GM11168 (cell line): ENCODE data around the gene DOCK2.

Source experiments
- in situ Hi-C: fragments of 300-500 bp; cut with MboI; formaldehyde crosslinking; loops from one replicate; pipeline ENCODE4 v1.12.0; 2022; ENCODE audit warnings: low sequenced_read_pairs; ENCODE audit not compliant: unreplicated experiment

DOCK2 gene

DNA sequence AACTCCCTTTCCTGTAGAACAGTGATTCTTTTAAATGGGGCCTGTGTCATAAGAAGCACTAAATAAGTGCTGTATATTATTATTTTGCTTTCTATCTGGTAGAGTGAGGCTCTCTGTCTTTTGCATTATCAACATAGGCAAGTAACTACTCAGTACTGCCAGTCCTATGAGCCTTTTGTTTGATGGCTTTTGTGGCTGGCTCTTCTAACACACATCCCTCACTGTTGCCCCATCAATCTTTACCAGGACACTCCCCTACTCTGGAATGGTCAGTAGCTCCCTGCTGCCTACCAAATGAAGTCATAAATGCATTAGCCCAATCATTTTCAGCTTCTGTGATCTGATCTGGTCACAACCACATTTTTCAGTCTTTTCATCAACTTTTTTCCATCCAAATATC is 205.6 kb downstream of the DOCK2 start:
- in situ Hi-C loops: no loop called here

DNA sequence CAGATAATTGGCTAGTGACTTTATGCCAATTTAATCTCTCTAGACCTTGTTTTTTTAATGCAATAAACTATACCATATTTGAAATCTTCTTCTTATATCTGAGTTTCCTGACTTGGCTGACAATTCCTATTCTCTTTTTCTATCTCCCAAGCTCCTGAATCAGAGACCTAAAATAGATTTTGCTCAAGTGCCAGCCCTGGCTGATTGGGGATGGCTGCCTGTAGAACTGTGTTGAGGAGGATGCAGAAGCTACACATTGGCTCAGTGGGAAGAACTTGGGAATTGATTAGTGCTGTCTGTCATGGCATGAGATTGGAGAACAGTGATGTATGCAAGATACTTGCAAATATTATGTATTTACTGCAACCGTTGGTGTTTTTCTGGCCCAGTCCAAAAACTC is 210.4 kb downstream of the DOCK2 start:
- in situ Hi-C loops: no loop called here

DNA sequence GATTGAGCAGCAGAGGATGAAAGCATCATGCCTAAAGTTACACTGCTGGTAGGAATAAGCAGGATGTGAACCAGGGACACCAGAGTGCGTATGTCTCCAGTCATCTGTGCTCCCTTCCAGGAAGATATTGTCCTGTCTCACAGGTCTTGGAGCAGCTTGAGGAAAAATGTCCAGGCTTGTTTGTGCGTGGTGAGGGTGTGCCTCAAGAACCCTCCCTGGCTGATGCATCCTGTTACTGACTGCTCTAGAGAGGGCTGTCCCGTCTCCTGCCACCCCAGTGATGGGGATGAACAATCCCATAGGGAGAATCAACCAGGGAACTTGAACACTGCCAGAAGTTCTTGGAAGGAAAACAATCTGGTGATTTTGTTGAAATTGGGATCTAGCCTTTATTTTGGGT is 211.2 kb downstream of the DOCK2 start:
- in situ Hi-C loops: no loop called here

DNA sequence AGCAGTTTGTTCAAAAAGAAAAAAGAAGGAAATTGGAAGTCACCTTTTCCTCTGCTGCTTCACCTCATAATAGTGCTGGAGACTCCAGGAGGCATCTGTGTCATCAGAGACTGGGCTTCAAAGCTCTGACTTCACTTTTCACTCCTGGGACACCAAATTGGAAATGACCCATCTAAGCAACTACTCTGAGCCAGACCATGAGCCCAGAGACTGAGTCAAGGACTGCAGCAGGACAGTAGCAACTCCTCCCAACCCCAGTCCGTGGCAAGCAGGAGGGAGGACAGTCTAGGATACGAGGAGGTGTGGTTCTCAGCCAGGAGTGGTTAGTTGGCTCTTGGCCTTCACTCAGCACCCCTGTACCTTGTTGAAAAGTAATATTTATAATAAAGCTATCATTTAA is 211.7 kb downstream of the DOCK2 start:
- in situ Hi-C loops: no loop called here

DNA sequence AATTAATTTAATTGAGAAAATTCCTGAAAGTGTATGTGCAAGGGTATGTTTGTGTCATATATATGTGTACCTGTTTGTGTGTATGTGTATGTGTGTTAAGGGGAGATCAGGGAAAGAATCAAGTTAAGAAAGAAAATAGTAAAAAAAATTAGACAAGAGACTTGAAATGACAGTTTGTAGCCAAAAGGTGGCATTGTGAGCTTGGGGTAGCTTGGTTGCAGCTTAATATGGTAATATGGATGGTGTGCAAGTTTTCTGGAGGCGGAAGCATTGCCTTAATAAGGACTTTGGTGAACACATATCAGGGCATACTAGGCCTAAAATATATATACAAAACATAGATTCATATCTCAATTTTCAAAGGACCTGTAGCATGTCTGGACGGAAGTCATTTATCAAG is 213.3 kb downstream of the DOCK2 start:
- in situ Hi-C loops: no loop called here

DNA sequence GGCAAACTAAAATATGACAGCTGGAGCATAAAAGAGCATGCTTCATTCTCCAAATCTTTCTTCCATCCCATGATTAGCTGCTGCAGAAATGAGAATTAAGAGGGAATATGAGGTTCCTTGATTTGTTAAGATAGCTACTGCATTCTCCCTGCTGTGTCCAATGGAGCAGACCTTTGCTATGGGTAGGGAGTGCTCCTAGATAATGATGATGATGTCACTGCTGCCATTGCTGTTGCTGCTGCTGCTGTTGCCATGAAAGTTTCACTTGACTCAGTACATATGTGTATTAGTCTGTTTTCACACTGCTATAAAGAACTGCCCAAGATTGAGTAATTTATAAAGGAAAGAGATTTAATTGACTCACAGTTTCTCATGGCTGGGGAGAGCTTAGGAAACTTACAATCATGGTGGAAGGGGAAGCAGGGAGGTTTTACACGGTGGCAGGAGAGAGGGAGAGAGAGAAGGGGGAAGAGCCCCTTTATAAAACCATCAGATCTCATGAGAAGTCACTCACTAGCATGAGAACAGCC is 214.3 kb downstream of the DOCK2 start:
- in situ Hi-C loops: no loop called here

DNA sequence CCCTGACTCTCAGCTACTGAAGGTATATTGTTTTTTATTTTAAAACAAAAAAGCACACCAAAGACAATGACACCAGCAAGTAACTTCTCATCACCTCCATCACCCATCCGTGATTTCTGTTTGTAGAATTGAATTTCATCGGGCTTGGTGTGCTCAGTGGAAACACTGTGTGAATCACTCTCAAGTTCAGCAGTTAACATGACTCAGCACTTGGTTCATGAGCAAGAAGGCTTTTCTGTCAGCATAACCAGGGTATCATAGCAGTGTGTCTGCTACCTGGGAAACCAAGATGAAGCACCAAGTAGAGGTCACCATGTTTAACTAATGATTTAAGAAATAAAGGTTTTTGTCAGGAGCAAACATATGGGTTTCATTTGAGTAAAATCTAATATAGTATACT is 219.5 kb downstream of the DOCK2 start:
- in situ Hi-C loops: no loop called here

DNA sequence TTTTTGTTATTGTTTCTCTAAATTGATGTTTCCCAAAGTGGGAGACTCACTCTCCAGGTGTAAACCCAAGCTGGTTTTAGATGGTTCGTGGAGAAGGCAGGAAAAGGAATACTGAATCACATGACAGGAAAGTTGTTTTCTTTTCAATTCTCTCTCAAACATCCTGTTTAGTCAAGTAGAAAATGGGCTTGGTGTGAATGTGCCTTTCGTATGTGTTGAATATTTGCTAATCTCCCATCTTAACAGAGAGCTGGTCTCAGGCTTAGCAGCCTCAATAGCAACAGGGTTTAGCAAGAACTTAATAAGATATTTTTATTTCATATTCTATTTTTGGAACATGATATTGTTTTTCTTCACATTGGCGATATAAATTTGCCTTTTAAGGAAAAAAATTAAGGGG is 223.5 kb downstream of the DOCK2 start:
- in situ Hi-C loops: no loop called here

DNA sequence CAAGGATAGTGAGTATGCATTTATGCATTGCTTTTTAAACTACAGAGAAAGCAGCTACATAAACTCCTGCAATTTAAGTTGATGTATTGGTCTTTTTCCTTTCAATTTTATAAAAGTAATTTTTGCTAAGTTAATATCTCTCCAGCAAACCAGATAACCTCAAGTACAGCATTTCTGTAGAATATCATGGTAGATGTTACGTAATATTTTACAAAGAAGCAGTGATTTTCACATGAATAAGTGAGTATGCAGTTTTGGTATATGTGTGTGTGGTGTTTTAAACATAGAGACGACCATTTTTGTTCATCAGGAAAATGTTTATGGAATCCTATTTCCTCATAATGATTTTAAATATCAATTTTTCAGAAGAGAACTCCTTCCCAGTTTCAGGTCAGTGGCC is 224.4 kb downstream of the DOCK2 start:
- in situ Hi-C loops: no loop called here

DNA sequence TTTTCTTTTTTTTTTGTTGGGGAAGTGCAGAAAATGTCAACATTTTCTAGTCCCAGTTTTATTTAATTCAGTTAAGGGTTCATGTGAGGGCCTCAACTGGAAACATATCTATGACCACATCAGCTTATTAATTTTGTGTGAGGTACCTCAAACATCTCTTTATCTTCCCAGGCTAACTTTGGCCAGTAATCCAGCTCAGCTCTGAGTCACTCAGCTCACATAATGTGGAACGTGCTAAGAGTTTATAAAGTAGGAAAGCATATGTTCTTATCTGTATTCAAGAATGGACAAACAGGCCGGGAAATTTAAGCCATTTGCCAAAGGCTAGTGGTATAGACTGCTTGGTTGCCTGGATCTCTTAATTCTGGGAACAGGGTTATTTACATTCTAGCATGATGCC is 224.9 kb downstream of the DOCK2 start:
- in situ Hi-C loops: no loop called here

DNA sequence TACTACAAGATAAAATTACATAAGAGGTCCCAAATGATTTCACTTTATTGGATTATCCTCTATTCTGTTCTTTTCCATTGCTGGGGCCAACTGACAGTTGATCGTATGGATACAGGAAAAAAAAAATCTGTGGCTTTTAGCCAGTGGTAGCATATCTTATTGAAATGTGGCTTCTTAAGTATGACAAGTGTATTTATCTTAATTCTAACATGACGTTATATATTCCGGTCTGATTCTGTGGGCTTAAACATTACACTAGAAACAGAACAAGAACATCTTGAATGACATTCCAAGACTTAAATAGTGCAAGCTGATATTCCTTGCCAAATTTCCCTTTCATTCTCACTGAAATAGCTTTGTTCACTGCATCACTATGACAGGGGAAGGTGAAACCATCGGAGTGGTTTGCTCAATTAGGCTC is 225.3 kb downstream of the DOCK2 start:
- in situ Hi-C loops: no loop called here

DNA sequence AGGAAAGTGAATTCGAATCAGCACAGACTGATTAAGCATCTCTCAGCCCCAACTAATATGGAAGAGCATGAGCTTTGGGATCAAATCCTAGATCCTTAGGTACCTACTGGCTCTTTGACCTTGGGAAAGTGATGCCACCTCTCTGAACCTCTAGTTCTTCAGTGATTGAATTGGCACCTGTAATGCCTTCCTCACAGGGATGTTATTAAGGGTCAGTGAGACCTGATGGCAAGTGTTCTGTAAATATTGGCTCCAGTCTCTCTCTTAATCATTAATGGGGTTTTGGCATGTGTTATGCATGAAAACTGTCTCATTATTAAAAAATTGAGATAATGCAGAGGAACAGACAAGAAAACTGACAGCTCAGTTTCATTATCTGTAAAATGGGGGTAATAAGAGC is 227.4 kb downstream of the DOCK2 start:
- in situ Hi-C loops: no loop called here

DNA sequence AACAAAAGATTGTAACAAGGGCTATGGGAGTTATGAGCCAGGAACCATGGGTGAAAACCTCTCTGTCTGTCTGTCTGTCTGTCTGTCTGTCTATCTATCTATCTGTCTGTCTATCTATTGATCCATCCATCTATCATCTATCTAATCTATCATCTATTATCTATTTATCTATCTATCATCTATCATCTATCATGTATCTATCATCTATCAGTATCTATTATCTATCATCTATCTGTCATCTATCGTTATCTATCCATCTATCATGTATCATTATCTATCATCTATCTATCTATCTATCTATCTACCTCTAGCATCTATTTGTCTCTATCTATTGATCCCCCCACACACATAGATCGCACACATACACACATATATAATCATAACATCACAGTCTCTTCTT is 230.3 kb downstream of the DOCK2 start:
- in situ Hi-C loops: no loop called here

DNA sequence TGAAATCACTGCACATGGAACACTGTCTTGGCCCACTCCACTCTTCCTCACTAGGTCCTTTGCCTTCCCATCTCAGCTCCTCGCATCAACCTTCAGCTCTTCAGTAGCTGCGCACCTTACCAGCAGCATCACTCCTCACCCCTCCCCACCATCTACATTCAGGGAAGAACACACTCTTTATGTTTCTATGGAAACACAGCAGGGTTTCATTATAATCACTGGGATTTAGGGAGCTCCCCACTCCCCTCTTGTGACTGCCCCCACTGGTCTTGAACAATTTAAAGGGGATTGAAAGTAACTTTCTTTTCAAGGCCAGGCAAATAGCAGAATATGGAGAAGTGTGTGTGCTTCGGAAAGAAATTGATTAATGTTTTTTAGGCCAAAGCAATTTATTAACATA is 232.0 kb downstream of the DOCK2 start:
- in situ Hi-C loops: no loop called here

DNA sequence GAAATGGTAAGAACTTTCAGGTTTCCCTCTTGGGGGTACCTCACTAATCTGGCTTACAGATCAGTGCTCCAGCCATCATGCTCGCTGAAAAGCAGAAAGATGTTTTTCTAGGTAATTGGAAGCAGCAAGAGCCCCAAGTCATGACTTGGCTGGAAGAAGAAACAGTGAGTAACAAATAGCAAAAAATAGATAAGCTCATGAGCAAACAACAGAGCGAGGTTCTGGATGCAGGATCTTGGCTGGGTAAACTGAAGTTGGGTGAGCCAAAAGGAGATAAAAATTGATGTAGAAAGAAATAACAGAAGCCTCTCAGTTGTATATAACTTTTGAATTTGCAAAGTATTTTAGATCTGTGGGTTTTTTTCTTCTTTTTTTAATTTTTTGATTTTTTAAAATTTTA is 233.1 kb downstream of the DOCK2 start:
- in situ Hi-C loops: no loop called here

DNA sequence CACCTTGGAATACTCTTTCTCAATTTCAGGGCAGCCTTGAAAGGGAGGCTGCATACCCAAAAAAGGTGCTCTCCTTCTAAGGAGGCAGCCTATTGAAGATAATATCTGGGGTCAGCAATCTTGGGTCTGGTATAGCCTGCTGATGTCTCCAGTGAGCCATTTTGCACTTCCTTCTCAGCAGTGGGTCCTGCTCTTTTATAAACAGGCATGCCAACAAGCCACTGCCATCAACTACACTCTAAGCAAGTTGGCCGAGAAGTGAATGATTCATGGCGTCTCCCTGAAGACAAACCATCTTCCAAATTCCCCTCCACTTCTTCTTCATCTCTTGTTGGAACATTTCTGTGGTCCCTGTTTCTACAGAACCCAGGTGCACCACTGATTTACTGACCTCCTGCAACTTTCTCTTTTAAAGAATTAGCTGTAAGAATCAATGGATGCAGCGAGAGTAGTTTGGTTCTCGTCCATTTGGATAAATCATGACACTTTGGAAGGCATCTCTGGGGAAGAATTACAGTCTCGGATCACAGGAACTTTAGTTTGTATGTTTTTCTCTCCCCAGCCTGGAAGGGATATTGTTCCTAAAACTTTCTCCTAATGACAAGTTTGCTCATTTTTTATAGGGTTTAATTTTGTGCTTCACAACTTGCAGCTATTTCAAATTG is 234.9 kb downstream of the DOCK2 start:
- in situ Hi-C loops: no loop called here

DNA sequence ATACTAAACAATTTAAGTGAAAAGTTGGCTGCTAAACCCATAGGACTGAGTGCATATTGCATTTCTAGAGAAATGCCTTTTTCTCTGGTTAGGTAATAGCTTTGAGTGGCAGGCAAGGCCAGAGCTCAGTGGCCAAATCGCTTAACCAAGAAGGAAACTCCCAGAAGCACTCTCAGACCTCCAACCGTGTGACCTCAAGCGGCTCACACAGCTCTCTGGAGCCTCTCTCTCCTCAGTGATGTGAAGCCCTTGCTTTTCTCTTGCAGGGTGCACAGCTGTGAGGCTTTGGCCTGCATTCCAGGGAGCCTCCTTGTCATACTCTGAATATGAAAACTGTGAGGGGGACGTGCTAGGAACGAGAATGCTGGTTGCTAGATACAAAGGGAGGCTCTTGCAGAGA is 236.6 kb downstream of the DOCK2 start:
- in situ Hi-C loops: no loop called here

DNA sequence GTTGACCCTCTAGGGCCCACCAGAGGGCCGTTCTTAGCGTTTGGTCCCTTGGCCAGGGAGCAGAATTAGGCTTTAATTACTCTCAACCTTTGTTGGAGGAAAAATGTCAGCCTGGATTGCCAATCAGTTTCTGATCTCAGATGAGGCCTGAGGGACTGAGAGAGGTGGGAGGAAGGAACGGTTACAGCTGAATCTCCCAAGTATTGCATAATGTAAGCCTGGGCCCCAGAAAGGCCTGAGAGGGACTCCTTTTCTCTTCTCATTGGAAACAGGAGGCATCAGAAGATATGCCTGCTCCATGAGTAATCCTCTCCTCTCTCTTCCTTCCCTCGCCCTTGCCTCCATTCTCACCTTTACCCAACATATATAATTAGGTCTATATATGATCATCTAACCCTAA is 237.5 kb downstream of the DOCK2 start:
- in situ Hi-C loops: no loop called here

DNA sequence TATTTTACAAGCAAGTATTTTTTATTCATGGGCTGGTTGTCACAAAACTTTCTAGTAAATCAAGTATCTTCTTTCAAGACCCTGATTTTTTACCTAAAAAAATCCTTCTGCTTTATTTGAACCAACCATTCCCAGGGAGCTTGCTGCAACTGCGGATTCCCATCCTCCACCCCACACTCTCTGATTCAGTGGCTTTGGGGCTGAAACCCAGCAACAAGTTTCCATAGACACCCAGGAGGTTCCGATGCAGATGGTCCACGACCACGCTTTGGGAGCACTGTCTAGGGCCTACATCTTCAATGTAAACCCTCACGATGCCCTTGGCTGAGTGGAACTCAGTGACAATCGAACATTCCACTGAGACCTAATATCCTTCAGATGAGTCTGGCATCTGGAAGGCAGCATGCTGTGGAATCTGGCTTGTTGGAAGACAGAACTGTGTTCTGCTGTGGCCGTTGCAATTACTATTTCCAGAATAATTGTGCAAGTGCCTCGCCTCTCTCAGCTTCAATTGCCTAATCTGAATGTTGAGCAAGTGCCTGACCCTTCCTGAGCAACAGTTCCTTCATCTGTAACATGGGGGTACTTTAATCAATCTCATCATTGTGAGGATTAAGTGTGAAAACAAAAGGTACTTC is 238.1 kb downstream of the DOCK2 start:
- in situ Hi-C loops: no loop called here

DNA sequence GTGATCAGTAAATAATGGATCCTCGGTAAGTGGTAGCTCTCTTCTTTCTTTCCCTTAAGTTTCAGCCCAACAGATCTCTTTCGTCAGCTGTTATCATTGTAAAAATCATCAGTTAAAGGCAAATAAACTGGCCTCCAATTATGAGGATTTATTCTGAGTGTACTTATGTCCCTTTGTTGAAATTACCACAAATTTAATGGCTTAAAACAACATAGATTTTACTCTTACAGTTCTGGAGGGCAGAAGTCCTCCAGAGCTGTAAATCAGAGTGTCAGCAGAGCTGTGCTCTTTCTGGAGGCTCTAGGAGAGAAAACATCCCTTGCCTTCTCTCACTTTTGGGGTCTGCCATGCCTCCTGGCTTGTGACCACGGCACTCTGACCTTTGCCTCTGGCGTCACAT is 238.7 kb downstream of the DOCK2 start:
- in situ Hi-C loops: no loop called here

DNA sequence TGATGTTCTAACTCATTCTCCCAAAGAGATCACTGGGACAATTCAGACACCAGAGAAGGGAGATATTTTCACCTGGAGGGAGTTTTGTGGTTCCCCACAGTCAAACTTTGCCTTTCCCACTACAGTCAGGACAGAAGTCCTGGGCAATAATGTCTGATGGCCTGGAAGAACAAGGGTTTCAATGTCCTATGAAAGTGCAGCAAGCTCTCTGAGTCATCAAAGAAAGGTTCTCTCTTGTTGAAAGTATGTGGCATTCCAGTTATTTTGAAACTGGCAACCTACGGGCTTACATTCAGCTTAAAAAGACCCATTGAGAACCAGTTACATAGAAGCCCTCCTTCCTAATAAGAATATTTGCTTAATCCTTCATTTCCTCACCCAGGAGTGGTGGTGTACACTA is 239.3 kb downstream of the DOCK2 start:
- in situ Hi-C loops: no loop called here

DNA sequence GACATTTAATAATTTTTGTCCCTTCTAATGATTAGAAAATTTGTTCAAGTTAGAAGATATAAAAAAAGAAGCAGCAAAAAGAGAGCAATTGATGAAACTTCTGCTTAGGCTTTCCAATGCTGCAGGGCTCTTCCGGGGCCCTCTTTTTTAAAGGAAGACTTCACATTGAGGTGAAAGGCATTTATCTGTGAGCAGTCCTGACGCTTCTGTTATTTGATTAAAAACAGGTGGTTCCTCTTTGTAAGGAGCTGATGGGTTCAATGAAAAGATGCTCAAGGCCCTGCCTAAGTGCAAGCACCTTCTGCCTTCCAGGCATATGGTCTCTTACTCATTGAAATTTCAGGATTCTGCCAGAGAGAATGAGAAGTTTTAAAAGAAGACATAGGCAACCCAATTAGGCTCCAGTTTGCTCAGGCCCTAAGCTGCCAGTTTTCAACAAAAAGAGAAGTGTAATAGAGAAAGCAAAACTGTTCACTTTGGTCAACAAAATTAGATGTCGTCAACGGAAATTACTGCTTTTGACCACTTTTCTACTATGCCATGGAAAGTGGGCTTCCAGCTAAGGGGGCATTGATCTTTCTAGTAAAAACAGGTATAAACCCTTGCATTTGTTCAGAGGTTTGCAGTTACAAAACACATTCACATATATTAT is 243.1 kb downstream of the DOCK2 start:
- in situ Hi-C loops: no loop called here
